Stimulated activated CD4-positive, alpha-beta T cell treated with anti-CD3 and anti-CD28 coated beads, Interleukin-1b, Interleukin-23, amount 100 ng/mL, for 48 hours (primary cell): ENCODE results near the gene TUBGCP2.
A peak's percentile ranks its signal among the peaks of the same experiment; 100 is the strongest.
"Not testable (repeated sequence)": the region's sequence is repeated elsewhere in the genome, so short reads cannot be mapped to it uniquely, and the experiment has no call there.

Experiments used
- DNase-seq: peaks from one replicate; pipeline ENCODE4 v3.0.0-alpha.2; 2020

The TUBGCP2 gene

DNA sequence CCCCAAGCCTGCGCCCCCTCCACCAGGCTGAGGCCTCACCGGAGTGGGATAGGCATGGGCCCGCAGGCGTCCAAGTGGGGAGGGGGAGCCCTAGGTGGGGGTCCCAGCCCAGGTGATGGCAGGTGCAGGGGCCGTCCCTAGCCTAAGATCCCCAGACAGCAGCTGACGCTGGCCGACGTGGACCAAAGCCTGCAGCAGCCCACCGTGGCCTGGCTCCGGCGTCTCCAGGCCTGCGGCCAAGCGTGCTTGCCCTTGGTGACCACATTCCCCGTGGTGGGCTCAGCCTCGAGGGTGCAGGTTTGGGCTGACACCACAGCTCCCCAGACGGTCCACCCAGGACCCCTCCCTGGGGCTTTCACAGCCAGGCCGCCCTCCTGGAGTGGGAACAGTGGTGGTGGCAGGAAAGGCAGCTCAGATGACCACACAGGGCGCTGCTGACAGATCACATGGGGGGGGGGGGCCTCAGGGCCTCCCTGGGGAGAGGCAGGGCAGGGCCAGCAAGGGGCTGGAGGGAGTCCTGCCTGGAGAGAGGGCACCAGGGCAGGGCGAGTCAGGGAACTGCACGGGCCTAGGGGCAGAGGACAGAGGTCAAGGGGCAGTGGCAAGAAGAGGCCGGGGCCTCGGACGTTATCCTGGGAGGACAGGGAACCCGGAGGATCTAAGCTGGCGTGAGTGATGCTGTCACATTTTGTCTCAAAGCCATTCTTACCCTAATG lies 31.2 kb downstream of the TUBGCP2 start:
- DNase-seq, result no peak

GRCh38 chr10:133276435-133277201 lies 32.1 kb downstream of the TUBGCP2 start, which contains the start of gene ADAM8:
ADAM8 (minus strand) TSS chr10:133276868; CDS start chr10:133276817, 51 bp downstream.
- DNase-seq, result peak; percentile 72

DNA sequence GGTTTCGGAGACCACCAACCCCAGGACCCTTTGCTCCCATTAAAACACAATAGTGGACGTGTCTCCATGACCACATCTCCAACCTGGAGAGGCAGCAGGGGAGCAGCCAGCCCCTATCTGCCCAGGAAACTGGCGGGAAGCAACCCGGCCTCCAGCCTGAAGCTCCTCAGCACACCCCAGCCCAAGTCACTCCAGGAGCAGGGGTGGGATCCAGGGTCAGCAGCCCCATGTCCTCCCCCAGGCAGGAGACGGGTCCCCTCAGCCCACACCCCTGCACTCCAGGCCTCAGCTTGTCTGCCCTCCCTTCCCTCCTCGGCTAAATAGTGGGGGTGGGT lies 32.6 kb downstream of the TUBGCP2 start:
- DNase-seq, result no peak

DNA sequence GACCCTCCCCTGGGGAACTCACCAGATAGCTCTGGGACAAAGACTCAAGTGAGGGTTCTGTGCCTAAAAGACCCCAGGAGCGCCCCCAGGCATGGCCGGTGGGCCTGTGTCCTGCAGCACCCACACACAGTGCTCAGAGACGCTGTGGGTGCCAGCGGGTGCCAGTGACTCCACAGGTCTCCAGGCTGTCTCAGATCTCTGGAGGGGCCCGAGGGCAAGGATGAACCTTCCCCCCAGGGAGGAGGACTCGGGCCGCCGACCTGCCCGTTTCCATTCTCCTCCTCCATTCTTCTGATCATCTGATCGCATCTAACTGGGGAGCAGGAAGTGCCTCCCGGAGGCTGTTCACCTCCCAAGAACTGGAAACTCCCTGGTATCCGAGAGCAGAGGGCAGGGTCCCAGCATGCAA lies 33.0 kb downstream of the TUBGCP2 start:
- DNase-seq, result peak; percentile 59

GRCh38 chr10:133274751-133275683 lies 33.7 kb downstream of the TUBGCP2 start:
- DNase-seq, result peak; percentile 86

GRCh38 chr10:133273534-133274143 lies 35.0 kb downstream of the TUBGCP2 start:
- DNase-seq, result no peak

- no peak for DNase-seq
Observed at GRCh38 chr10:133272964-133273420, 35.7 kb downstream of the TUBGCP2 start.

DNA sequence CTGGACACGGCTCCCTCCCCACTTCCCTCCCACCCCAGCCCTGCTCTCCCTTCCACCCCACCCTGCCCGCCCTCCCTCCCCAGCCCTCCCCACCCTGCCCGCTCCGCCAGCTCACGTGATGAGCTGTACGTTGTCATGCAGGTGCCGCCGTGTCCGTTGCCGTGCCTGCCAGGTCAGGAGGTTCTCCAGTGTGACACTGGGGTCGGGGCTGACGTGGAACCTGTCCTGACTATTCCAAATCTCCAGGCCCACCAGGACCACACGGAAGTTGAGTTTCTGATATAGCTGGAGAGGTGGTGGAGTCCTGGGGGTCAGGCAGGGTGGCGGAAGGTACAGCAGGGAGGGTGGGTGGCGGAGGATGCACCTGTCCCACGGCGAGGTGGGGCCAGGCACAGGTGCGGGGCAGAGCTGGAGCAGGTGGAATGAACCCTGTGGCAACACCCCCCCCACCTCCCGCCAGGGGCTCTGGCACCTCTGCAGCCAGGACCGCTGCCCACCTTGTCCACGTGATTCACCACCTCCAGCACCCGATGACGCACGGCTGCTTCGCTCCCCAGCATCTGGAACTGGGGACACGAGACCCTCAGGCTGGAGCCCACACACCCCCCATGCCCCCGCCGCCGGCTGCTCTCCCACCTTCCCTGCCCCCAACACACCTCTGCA lies 36.2 kb downstream of the TUBGCP2 start:
- DNase-seq, result no peak

DNA sequence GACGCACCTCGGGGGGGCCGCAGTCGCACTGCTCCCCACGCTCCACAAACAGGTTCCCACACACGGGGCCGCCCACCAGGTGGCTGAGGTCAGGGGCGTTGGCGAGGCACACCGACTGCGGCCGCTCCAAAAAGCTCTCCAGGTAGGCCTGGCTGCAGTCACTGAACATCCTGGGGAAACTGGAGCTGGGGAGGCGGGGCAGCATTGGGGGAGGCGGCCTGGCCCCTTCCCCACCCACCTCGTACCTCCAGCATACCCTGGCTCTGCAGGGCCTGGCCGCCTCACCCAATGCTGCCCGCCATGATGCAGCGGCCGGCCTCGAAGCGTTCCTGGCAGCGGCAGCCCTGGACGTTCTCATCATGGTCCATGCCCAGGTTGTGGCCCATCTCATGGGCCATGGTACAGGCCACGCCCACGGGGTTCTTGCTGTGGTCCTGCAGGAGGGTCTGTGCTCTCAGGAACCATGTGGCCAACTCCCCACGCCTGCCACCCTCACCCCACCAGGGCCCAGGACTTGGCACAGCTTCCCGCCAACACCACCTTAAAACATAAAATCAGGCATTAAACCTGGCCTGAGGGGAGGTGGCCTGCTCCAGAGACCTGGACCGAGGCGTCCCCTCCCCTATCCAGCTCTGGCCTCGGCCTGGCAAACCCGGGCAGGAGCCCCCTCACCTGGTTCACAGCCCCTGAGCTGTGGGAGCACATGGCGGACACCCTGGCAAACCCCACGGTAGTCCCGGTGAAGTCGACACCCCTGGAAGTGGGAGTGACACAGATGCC lies 37.0 kb downstream of the TUBGCP2 start:
- DNase-seq, result no peak

DNA sequence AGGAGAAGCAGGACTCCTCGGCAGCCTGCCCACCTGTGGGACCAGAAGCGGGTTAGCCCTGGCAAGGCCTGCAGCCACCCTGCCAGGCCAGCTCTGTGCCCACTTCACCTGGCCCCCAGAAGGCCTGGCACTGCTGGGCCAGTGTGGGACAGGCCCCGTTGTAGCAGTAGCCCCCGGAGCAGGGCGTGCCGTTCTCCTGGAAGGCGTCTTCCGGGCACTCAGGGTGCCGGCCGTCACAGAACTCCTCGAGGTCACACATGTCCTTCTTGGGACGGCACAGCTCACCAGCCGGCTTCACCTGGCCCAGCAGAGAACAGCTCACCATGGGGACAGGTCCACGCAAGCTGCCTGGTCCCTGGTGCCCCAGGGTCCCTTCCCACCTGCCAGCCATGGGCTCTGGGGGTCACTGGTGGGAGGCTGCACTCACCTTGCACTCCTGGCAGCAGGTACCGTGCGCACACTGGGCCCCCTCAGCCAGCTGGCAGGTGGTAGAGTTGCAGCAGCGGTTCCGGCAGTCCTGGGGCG lies 37.8 kb downstream of the TUBGCP2 start:
- no peak for DNase-seq

DNA sequence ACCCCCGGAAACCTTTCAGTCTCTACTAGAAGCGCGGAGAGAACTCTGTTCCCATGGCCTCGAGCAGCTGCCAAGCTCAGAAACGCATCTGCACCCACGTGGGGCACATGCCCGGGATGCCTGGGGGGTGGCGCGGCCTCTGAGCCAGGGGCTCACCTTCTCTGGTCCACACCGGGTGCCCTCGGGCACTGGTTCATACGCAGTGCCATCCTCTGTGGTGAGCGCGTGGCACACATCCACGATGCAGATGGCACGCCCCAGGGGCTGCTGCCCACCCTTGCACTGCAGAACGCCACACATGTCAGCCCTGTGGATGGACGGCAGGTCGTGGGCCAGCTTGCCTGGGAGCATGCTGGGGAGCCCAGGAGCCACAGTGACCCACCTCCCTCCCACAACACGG lies 38.5 kb downstream of the TUBGCP2 start:
- DNase-seq, result no peak

DNA sequence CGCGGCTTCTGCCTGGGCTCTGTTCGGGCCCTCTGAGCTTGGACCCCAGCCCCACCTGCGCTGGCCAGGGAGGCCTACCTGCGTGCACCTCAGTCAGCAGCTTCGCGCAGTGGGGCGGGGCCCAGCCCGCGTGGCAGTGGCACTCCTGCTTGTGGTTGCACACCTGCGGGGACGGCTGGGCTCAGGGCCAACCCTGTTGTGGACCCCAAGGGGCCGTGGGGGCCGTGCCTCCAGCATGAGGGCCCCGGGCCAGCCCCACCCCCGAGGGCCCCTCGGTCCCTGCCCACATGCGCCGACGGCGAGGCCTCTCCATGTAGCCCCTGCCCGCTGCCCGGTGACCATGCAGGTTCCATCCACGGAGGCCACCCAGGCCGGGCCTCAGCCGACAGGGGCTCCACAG lies 39.3 kb downstream of the TUBGCP2 start:
- no peak for DNase-seq

DNA sequence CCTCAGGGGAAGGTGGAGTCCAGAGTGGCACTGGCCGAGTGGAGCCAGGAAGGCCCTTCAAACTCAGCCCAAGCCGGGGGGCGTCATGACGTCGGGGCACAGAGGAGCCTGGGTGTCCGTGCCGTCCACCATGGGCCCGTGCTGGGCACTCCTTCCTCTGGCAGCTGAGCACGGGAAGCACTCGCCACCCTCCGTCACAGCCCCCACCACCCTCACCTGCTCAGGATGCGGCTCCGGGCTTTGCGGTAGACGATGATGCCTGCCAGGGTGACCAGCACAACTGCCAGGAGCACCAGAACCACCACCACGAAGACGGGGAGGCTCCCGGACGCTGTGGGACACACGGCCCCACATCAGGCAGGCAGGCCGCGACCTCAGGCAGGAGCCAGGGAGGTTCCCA lies 40.1 kb downstream of the TUBGCP2 start:
- DNase-seq, result no peak

DNA sequence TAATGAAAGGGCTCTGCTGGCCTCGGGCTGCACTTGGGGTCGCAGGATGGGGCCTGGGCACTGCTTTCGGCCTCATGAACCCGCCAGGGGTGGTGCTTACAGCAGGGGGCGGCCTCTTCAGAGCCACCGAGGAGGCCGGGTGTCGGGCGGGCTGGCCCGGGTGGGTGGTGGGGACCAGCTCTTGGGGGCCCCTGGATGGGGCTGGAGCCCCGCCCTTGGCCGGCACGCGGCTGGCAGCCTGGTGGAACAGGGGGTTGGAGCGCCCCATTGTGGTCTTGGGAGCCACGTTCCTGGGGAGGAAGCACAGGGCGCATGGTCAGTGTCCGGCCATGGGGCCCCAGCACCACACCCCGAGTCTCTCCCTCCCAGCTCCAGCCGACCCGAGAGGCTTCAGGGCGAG lies 40.8 kb downstream of the TUBGCP2 start:
- DNase-seq, result no peak

DNA sequence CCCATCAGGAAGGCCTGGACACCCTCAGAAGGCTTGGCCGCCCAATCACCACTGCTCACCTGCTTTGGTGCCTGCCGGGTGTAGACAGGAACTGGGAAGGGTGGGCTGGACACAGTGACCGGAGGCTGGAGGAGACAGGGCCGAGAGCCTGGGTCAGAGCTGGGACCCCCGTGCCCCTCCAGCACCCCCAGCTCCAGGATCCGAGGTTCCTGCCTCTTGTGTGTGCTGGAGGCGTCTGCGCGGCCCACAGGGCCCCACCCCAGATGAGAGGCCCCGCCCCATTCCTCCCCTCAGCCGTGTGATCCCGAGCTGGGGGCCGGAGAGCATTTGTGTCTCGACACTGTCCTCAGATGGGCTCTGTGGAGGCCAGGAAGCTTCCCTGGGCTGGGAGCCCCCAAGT lies 41.4 kb downstream of the TUBGCP2 start:
- DNase-seq, result no peak

- DNase-seq, result no peak
Observed at GRCh38 chr10:133266056-133266795, 42.4 kb downstream of the TUBGCP2 start.

DNA sequence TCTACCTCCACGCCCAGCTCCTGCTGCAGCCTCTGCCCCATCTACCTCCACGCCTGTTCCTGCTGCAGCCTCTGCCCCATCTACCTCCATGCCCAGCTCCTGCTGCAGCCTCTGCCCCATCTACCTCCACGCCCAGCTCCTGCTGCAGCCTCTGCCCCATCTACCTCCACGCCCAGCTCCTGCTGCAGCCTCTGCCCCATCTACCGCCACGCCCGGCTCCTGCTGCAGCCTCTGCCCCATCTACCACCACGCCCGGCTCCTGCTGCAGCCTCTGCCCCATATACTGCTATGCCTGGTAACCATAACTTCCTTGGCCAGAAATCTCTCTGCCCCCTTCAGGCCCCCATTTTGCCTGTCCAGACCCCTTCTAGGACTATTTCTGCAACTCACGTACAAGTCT lies 43.6 kb downstream of the TUBGCP2 start:
- DNase-seq, result not testable (repeated sequence)

GRCh38 chr10:133264461-133264860 lies 44.2 kb downstream of the TUBGCP2 start:
- no peak for DNase-seq

GRCh38 chr10:133263674-133264073 lies 45.0 kb downstream of the TUBGCP2 start:
- DNase-seq, result no peak

GRCh38 chr10:133262696-133263095 lies 46.0 kb downstream of the TUBGCP2 start:
- DNase-seq, result no peak
